GM19467 (cell line): Measurements from ENCODE around the gene GMDS.
"Not testable (repeated sequence)": the region's sequence is repeated elsewhere in the genome, so short reads cannot be mapped to it uniquely, and the experiment has no call there.

Source experiments
- ATAC-seq: cut with Tn5 transposase; IDR thresholded peaks from one replicate; pipeline ENCODE4 v1.9.1; 2021; ENCODE audit warnings: mild to moderate bottlenecking, moderate library complexity; ENCODE audit not compliant: unreplicated experiment

The GMDS gene

GRCh38 chr6:1702580-1703051 is 542.8 kb downstream of the GMDS start:
- ATAC-seq = no peak

- no peak for ATAC-seq
Observed at GRCh38 chr6:1701668-1702353, 543.6 kb downstream of the GMDS start.

- ATAC-seq = no peak
Observed at GRCh38 chr6:1700278-1700967, 545.0 kb downstream of the GMDS start.

- ATAC-seq = no peak
Observed at GRCh38 chr6:1698527-1698926, 546.9 kb downstream of the GMDS start.

GRCh38 chr6:1697688-1698351 is 547.6 kb downstream of the GMDS start:
- no peak for ATAC-seq

- no peak for ATAC-seq
Observed at GRCh38 chr6:1696463-1696850, 548.9 kb downstream of the GMDS start.

- no peak for ATAC-seq
Observed at GRCh38 chr6:1695546-1696462, 549.6 kb downstream of the GMDS start.

- not testable (repeated sequence) for ATAC-seq
Observed at GRCh38 chr6:1691828-1692227, 553.6 kb downstream of the GMDS start.

GRCh38 chr6:1690656-1691055 is 554.7 kb downstream of the GMDS start:
- not testable (repeated sequence) for ATAC-seq

- no peak for ATAC-seq
Observed at GRCh38 chr6:1689141-1689540, 556.3 kb downstream of the GMDS start.

GRCh38 chr6:1688396-1688795 is 557.0 kb downstream of the GMDS start:
- ATAC-seq = no peak

- no peak for ATAC-seq
Observed at GRCh38 chr6:1687402-1687801, 558.0 kb downstream of the GMDS start.

- ATAC-seq = no peak
Observed at GRCh38 chr6:1686117-1687098, 559.0 kb downstream of the GMDS start.

- no peak for ATAC-seq
Observed at GRCh38 chr6:1679688-1680068, 565.7 kb downstream of the GMDS start.

GRCh38 chr6:1679031-1679687 is 566.2 kb downstream of the GMDS start:
- no peak for ATAC-seq

- ATAC-seq = no peak
Observed at GRCh38 chr6:1678201-1678600, 567.2 kb downstream of the GMDS start.

GRCh38 chr6:1672379-1672778 is 573.0 kb downstream of the GMDS start:
- ATAC-seq = no peak

GRCh38 chr6:1670711-1671462 is 574.5 kb downstream of the GMDS start:
- no peak for ATAC-seq

GRCh38 chr6:1669996-1670395 is 575.4 kb downstream of the GMDS start:
- ATAC-seq = no peak
